Memory B cell (primary cell): Measurements from ENCODE around the gene MUC5AC.
"Not testable (repeated sequence)": the region's sequence is repeated elsewhere in the genome, so short reads cannot be mapped to it uniquely, and the experiment has no call there.

Experiments used
- ATAC-seq: fragments of 150-1000 bp; cut with Tn5 transposase; 2 replicates; pipeline ENCODE4 v1.10.0; 2021; ENCODE audit warnings: low read depth, mild to moderate bottlenecking, moderate library complexity
- DNase-seq, 2 donors: peaks; one replicate each; pipeline ENCODE4 v3.0.0; 2022; ENCODE audit warnings: low spot score in 2 of 2
- H3K27ac Mint-ChIP-seq: one replicate; pipeline ENCODE4 v1.8.0; 2022; ENCODE audit warnings: mild to moderate bottlenecking, moderate library complexity, mixed read lengths
- H3K27me3 Mint-ChIP-seq: one replicate; pipeline ENCODE4 v1.8.0; 2022; ENCODE audit warnings: mixed read lengths
- H3K36me3 Mint-ChIP-seq: one replicate; pipeline ENCODE4 v1.8.0; 2022; ENCODE audit warnings: mild to moderate bottlenecking, mixed read lengths
- H3K4me1 Mint-ChIP-seq: one replicate; pipeline ENCODE4 v1.8.0; 2022; ENCODE audit warnings: mixed read lengths
- H3K4me3 Mint-ChIP-seq: one replicate; pipeline ENCODE4 v1.8.0; 2022; ENCODE audit warnings: mild to moderate bottlenecking, moderate library complexity, mixed read lengths
- H3K9me3 Mint-ChIP-seq: one replicate; pipeline ENCODE4 v1.8.0; 2022; ENCODE audit warnings: mixed read lengths

MUC5AC gene

GRCh38 chr11:1148752-1149180, 9.0 kb upstream of the MUC5AC start:
- Mint-ChIP-seq H3K9me3 (peaks cover 6% of the 10 kb centered on the region), H3K4me3 (no peak overlapping the region), H3K36me3 (no peaks in the 10 kb centered on the region), H3K4me1 (peaks cover 8% of the 10 kb centered on the region), H3K27me3 (peaks cover 9% of the 10 kb centered on the region), H3K27ac (no peak overlapping the region)
- ATAC-seq (no peak), DNase-seq (no peak)

- Mint-ChIP-seq H3K4me1 (peaks cover 8% of the 10 kb centered on the region), H3K27ac (no peak overlapping the region), H3K36me3 (no peaks in the 10 kb centered on the region), H3K4me3 (no peak overlapping the region), H3K27me3 (peaks cover 9% of the 10 kb centered on the region), H3K9me3 (peaks cover 6% of the 10 kb centered on the region)
- no peak for DNase-seq
- ATAC-seq = no peak
Observed at GRCh38 chr11:1149545-1149944, 8.2 kb upstream of the MUC5AC start.

DNA sequence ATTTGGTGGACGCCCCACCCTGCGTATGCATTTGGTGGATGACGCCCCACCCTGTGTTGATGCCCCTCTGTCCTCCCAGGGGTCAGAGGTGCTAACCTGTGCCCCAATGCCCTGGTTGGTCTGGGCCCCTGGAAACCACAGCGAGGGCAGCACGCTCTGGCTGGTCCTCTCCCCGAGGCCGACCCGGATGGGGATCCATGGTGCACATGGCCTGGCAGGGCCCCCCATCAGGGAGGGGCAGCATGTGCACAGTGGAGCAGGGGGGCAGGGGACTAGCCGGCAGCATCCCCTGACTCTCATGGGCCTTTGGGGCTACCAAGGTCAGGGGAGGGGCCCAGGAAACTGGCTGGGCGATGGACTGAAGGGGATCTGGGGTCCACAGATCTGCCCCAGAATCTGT, 7.6 kb upstream of the MUC5AC start:
- H3K27me3 Mint-ChIP-seq = peaks cover 9% of the 10 kb centered on the region
- no peak for DNase-seq
- no peak overlapping the region for H3K4me3 Mint-ChIP-seq
- no peaks in the 10 kb centered on the region for H3K36me3 Mint-ChIP-seq
- no peak overlapping the region for H3K27ac Mint-ChIP-seq
- ATAC-seq = no peak
- H3K9me3 Mint-ChIP-seq = peaks cover 6% of the 10 kb centered on the region
- peaks cover 8% of the 10 kb centered on the region for H3K4me1 Mint-ChIP-seq

DNA sequence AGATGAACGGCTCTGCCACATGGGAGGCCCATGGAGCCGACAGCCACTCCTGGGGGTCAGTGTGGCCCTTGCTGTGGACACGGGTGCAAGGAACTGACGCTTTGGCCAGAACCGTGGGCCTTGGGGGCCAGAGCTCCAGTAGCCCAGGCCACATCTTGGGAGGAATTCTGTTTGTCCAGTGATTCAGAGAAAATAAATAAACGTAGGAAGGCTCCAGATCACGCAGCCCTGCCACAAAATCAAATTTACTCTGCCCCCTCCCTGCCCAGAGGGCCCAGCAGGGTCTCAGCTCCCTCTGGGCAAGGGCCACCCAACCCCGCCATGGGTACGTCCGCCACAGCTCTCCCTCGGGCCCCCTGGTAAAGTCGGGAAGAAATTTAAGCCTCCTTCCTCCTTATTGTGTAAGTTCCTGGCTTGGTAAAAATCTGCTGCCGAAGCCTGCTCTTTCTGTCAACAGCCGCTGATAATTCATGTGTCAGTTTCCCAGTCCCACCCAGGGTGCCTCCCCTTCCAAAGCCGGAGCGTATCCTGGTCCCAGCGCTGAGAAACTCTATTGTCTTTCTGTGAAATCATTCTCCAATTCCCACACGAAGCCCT, 6.9 kb upstream of the MUC5AC start:
- Mint-ChIP-seq H3K9me3 (peaks cover 6% of the 10 kb centered on the region), H3K27me3 (peaks cover 9% of the 10 kb centered on the region), H3K4me1 (peaks cover 8% of the 10 kb centered on the region), H3K27ac (no peak overlapping the region), H3K36me3 (no peaks in the 10 kb centered on the region), H3K4me3 (no peak overlapping the region)
- ATAC-seq (no peak), DNase-seq (no peak)

DNA sequence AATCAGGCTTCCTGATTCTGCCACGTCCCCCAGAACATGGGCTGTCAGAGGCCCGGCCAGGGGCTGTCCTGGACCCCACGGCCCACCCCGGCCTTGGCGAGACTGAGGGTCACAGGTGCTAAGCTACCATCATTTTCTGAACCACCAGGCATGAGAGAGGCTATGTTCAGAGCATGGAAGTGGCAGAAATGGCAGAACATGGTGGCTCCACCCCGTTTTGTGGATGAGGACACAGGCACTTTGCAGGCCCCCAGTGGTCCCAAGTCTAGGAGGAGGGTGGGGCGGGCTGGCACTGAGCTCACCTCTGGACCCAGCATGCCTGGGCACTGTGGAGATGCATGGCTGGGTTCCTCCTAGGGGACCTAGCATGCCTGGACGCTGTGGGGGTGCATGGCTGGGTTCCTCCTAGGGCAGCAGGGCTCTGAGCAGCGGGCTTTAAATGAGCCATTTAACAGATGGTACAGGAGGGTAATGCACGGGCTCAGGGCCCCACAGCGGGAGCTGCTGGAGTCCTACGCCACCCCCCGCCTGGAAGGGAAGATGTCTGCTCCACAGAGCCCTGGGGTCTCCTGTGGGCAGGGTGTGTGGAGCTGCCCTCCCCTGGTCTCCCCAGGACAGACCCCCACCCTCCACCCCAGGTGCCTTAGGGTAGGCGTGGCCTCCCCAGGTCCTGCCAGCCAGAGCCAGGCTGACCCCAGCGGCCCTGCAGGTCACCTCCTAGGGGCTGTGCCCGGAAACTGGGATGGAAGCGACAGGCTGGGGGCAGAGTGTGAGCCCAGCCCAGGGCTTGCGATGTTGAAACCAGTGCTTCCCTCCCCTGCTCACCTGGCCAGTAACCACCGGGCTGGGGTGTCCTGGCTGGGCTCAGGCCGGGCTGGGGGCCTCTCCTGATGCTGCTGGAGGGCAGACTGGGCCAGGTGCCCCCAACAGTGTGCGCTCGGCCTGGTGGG, 6.1 kb upstream of the MUC5AC start:
- H3K36me3 Mint-ChIP-seq = no peaks in the 10 kb centered on the region
- DNase-seq = no peak
- no peak overlapping the region for H3K4me3 Mint-ChIP-seq
- no peak for ATAC-seq
- H3K27me3 Mint-ChIP-seq = peaks cover 9% of the 10 kb centered on the region
- H3K27ac Mint-ChIP-seq = no peak overlapping the region
- peaks cover 3% of the 10 kb centered on the region for H3K9me3 Mint-ChIP-seq
- peaks cover 8% of the 10 kb centered on the region for H3K4me1 Mint-ChIP-seq

- Mint-ChIP-seq H3K36me3 (no peaks in the 10 kb centered on the region), H3K4me3 (no peak overlapping the region), H3K27me3 (peaks cover 6% of the 10 kb centered on the region), H3K27ac (no peak overlapping the region), H3K9me3 (peaks cover under 1% of the 10 kb centered on the region), H3K4me1 (peaks cover 4% of the 10 kb centered on the region)
- DNase-seq (no peak), ATAC-seq (peak; percentile 55)
Observed at GRCh38 chr11:1152316-1153104, 5.2 kb upstream of the MUC5AC start.

DNA sequence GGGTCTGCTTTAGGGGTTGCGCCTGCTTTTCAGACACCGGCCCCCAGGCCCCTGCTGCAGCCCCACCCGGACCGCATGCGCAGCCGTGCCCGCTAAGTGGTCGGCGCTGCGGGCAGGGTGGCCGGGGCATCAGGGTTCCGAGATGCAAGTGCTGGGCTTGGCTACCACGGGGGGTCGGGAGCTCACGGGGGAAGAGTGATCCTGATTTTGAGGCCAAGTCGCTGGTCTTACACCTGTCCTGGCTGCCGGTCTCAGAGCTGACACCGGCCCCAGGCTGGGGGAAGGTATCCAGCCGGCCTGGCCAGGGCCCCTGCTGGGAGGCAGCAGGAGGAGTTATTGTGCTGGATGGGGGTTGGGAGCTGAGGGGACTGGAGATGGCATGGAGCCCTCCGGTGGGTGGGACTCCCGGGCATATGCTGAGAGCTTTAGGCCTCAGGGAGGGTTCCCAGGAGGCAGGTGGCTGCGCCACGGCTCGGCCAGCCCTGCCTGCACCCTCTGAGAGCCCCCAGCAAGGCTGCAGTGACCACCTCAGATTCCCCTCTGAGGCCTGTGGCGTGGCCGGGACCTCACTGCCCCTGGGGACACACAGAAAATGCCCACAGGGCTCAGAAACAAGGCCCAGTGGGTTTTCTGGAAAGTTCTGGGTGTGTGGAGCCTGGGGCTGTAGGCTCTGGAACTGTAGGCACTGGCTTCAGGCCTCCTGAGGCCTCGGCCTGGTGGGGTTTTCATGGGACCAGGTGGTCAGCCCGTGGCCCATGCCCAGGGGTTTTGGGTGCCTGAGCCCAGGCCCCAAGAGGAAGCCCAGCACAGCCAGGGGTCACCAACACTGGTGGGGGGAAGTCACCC, 4.4 kb upstream of the MUC5AC start:
- Mint-ChIP-seq H3K27me3 (peaks cover 1% of the 10 kb centered on the region), H3K9me3 (no peaks in the 10 kb centered on the region), H3K4me3 (no peak overlapping the region), H3K36me3 (no peaks in the 10 kb centered on the region), H3K4me1 (no peaks in the 10 kb centered on the region), H3K27ac (no peak overlapping the region)
- DNase-seq (no peak), ATAC-seq (no peak)

- H3K9me3 Mint-ChIP-seq = no peaks in the 10 kb centered on the region
- no peak overlapping the region for H3K27ac Mint-ChIP-seq
- no peaks in the 10 kb centered on the region for H3K4me1 Mint-ChIP-seq
- DNase-seq (no peak), ATAC-seq (no peak)
- no peaks in the 10 kb centered on the region for H3K36me3 Mint-ChIP-seq
- no peak overlapping the region for H3K4me3 Mint-ChIP-seq
- H3K27me3 Mint-ChIP-seq = peaks cover 1% of the 10 kb centered on the region
Observed at GRCh38 chr11:1153951-1154493, 3.7 kb upstream of the MUC5AC start.

DNA sequence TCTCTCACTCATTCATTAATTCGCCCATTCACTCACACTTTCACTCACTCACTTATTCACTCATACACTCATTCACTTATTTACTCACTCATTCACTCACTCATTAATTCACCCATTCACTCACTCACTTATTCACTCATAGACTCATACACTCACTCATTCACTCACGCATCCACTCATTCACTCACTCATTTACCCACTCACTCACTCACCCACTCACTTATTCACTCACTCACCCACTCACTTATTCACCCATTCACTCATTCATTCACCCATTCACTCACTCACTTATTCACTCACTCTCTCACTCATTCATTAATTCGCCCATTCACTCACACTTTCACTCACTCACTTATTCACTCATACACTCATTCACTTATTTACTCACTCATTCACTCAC, 3.1 kb upstream of the MUC5AC start:
- not testable (repeated sequence) for H3K27ac Mint-ChIP-seq, ATAC-seq, H3K4me3 Mint-ChIP-seq, H3K9me3 Mint-ChIP-seq, H3K4me1 Mint-ChIP-seq, H3K36me3 Mint-ChIP-seq, H3K27me3 Mint-ChIP-seq, DNase-seq

DNA sequence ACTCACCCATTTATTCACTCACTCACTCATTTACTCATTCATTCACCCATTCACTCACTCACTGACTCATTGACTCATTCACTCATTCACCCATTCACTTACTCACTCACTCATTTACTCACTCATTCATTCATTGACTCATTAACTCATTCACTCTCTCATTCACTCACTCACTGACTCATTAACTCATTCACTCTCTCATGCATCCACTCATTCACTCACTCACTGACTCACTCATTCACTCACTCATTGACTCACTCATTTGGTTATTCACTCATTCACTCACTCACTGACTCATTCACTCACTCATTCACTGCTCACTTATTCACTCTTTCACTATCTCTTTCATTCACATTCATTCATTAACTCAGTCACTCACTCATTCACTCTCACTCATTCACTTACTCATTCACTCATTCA, 2.5 kb upstream of the MUC5AC start:
- ATAC-seq = no peak
- H3K4me3 Mint-ChIP-seq = no peak overlapping the region
- H3K27me3 Mint-ChIP-seq = peaks cover 1% of the 10 kb centered on the region
- no peak for DNase-seq
- H3K36me3 Mint-ChIP-seq = no peaks in the 10 kb centered on the region
- no peaks in the 10 kb centered on the region for H3K4me1 Mint-ChIP-seq
- H3K9me3 Mint-ChIP-seq = no peaks in the 10 kb centered on the region
- H3K27ac Mint-ChIP-seq = no peak overlapping the region

DNA sequence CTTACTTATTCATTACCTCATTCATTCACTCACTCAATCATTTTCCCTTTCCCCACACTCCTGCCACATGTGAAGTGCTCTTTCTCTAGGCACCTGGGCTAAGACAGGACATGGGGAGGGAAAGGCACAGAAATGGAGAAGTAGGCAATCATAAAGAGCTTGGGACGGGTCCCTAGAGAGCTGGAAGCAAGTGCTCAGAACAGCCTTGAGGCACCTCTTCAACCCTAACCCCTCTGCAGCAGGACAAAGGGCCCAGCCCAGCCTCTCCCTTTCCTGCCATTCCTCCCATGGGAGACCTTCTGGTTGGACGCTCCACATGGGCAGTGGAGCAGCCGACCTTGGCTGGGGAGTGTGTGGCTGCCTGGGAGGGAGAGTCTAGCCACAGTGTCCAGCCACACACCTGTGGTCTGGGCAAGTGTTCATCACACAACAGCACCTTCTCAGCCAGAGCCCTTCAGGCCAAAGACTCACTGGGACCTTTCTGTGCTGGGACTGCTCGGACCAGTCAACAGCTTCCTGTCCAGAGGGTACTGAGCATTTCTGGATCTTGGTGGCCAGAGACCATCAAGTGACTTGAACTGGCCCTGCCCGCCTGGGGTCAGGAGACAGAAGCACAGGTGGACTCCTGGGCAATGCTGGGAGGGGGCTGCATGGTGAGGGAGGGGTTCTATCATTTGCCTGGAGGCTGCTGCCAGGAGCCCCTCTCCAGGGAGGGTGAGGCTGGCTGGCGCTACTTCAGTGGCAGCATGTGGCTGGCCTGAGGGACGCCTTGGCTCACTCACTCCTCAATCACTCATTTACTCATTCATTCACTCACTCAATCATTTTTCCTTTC, 1.0 kb upstream of the MUC5AC start:
- ATAC-seq (no peak), DNase-seq (no peak)
- no peak overlapping the region for H3K4me3 Mint-ChIP-seq
- no peaks in the 10 kb centered on the region for H3K36me3 Mint-ChIP-seq
- no peaks in the 10 kb centered on the region for H3K9me3 Mint-ChIP-seq
- H3K27ac Mint-ChIP-seq = no peak overlapping the region
- no peaks in the 10 kb centered on the region for H3K4me1 Mint-ChIP-seq
- peaks cover 1% of the 10 kb centered on the region for H3K27me3 Mint-ChIP-seq

- Mint-ChIP-seq H3K9me3 (no peaks in the 10 kb centered on the region), H3K27me3 (peaks cover 1% of the 10 kb centered on the region), H3K4me3 (no peak overlapping the region), H3K27ac (no peak overlapping the region), H3K36me3 (no peaks in the 10 kb centered on the region), H3K4me1 (no peaks in the 10 kb centered on the region)
- ATAC-seq (no peak), DNase-seq (no peak)
Observed at GRCh38 chr11:1157341-1157644, 460 bp upstream of the MUC5AC start.
